ENCODE results near the gene CDH18.

CDH18 gene

DNA sequence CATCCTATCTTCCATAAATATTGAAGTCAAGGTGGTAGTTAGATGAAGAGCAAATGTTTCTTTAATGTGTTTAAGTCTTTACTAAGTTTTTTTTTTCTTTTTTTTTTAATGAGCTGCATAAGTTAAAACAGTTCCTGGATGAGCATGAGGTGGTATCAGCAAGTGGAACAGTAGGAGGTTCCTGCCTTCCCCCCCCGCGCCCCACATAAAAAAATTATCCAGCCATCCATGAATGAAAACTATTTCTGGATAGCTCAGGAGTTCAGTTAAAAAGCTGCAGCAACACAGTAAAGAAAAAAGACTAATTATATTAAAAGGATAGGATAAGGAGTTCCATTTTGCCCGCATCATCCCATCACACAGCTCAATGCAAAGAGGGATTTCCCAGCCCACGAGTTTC lies 349.5 kb downstream of the CDH18 start:
- TF ChIP-seq TAF1 (IDR thresholded peaks at IDR 0.05; ENCODE audit: borderline replicate concordance, insufficient read depth, low read length) (no peak), FOXP2 (optimal IDR thresholded peaks at IDR 0.05; ENCODE audit: borderline replicate concordance, extremely low read depth, extremely low read length, insufficient read depth) (no peak), POLR2AphosphoS5 (IDR thresholded peaks at IDR 0.05; ENCODE audit: low read depth, low read length) (no peak), SIN3A (IDR thresholded peaks at IDR 0.05; ENCODE audit: borderline replicate concordance, insufficient read depth, low read length) (no peak)
- TF ChIP-seq, protein P1, sequence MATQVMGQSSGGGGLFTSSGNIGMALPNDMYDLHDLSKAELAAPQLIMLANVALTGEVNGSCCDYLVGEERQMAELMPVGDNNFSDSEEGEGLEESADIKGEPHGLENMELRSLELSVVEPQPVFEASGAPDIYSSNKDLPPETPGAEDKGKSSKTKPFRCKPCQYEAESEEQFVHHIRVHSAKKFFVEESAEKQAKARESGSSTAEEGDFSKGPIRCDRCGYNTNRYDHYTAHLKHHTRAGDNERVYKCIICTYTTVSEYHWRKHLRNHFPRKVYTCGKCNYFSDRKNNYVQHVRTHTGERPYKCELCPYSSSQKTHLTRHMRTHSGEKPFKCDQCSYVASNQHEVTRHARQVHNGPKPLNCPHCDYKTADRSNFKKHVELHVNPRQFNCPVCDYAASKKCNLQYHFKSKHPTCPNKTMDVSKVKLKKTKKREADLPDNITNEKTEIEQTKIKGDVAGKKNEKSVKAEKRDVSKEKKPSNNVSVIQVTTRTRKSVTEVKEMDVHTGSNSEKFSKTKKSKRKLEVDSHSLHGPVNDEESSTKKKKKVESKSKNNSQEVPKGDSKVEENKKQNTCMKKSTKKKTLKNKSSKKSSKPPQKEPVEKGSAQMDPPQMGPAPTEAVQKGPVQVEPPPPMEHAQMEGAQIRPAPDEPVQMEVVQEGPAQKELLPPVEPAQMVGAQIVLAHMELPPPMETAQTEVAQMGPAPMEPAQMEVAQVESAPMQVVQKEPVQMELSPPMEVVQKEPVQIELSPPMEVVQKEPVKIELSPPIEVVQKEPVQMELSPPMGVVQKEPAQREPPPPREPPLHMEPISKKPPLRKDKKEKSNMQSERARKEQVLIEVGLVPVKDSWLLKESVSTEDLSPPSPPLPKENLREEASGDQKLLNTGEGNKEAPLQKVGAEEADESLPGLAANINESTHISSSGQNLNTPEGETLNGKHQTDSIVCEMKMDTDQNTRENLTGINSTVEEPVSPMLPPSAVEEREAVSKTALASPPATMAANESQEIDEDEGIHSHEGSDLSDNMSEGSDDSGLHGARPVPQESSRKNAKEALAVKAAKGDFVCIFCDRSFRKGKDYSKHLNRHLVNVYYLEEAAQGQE (IDR thresholded peaks at IDR 0.05; ENCODE audit: insufficient read depth in 1 of 2, low read depth in 2 of 2, low read length in 2 of 2) = no peak

DNA sequence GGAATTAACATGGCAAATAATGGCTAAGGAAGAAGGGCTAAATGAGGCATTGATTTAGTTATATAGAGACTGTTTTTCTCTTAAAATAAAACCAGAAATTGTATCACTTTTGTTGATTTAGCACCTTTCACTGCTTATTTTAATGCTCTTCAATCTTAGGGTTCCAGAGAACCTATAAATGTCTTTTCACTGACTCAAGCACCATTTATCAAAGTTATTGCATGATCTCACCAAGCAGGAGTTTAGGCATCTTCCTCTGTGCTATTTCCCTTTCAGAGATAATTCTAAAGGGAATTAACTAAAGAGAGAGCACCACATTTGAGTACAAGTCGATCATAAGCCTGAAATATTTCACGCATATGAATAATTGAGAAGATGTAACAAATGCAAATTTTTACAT lies 357.1 kb downstream of the CDH18 start:
- no peak for TF ChIP-seq TAF1 (IDR thresholded peaks at IDR 0.05; ENCODE audit: borderline replicate concordance, insufficient read depth, low read length)
- TF ChIP-seq FOXP2 (optimal IDR thresholded peaks at IDR 0.05; ENCODE audit: borderline replicate concordance, extremely low read depth, extremely low read length, insufficient read depth) = no peak
- TF ChIP-seq, protein P1 (IDR thresholded peaks at IDR 0.05; ENCODE audit: insufficient read depth in 1 of 2, low read depth in 2 of 2, low read length in 2 of 2) = no peak
- TF ChIP-seq SIN3A (IDR thresholded peaks at IDR 0.05; ENCODE audit: borderline replicate concordance, insufficient read depth, low read length) = no peak
- TF ChIP-seq POLR2AphosphoS5 (IDR thresholded peaks at IDR 0.05; ENCODE audit: low read depth, low read length) = no peak

DNA sequence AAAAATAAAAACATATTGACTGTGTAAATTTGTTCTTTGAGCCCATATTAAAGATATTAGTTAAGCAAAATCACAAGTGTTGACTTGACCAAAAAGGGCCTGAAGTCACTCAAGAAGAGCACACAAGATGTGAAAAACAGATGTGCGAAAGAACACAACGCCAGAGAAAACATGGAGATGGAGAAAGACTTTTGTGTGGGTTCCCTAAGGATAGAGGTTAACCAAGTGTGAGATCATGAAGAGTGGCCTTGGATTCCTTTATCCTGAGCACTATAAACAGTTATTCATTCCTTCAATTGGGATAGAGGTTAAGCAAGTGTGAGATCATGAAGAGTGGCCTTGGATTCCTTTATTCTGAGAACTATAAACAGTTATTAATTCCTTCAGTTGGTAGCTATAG lies 361.8 kb downstream of the CDH18 start:
- TF ChIP-seq, protein P1 (IDR thresholded peaks at IDR 0.05; ENCODE audit: insufficient read depth in 1 of 2, low read depth in 2 of 2, low read length in 2 of 2) = no peak
- TF ChIP-seq SIN3A (IDR thresholded peaks at IDR 0.05; ENCODE audit: borderline replicate concordance, insufficient read depth, low read length) (no peak), TAF1 (IDR thresholded peaks at IDR 0.05; ENCODE audit: borderline replicate concordance, insufficient read depth, low read length) (no peak), POLR2AphosphoS5 (IDR thresholded peaks at IDR 0.05; ENCODE audit: low read depth, low read length) (no peak), FOXP2 (optimal IDR thresholded peaks at IDR 0.05; ENCODE audit: borderline replicate concordance, extremely low read depth, extremely low read length, insufficient read depth) (no peak)

DNA sequence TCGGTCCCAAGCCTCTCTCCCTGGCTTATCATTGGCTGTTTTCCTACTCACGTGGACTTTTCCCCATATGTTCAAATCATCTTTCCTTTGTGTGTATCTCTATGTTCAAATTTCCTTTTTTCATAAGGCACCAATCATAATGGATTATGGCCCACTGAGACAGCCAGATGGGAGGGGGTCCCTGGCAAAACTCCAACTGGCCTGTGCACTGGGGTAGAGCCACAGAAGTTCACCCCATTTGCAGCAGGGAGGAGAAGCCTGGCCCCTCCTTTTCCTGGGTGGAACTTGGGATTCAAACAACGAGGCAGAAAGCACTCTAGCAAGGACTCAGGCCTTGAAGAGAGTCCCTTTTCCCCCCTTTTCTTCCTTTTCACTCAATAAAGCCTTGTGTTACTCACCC lies 362.4 kb downstream of the CDH18 start:
- TF ChIP-seq, protein P1 (IDR thresholded peaks at IDR 0.05; ENCODE audit: insufficient read depth in 1 of 2, low read depth in 2 of 2, low read length in 2 of 2) = no peak
- no peak for TF ChIP-seq FOXP2 (optimal IDR thresholded peaks at IDR 0.05; ENCODE audit: borderline replicate concordance, extremely low read depth, extremely low read length, insufficient read depth)
- no peak for TF ChIP-seq SIN3A (IDR thresholded peaks at IDR 0.05; ENCODE audit: borderline replicate concordance, insufficient read depth, low read length)
- TF ChIP-seq TAF1 (IDR thresholded peaks at IDR 0.05; ENCODE audit: borderline replicate concordance, insufficient read depth, low read length) = no peak
- TF ChIP-seq POLR2AphosphoS5 (IDR thresholded peaks at IDR 0.05; ENCODE audit: low read depth, low read length) = no peak

DNA sequence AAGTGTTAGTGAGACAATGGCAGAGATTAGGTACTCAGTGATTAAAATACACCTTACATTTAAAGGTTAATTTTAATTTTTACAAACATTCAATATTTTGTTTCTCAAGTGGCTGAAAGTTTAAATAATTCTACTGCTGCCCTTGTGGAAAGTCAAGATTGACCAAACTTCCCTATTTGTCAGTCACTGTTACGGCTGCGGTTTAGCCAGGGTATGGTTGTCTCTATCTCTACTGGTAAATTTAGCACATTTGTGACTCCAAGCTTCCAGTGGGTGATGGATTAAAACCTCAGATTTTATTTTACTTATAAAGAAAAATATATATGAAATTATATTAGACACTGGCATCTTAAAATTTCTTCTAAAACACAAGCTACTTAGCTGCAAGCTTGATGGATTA lies 368.4 kb downstream of the CDH18 start:
- TF ChIP-seq FOXP2 (optimal IDR thresholded peaks at IDR 0.05; ENCODE audit: borderline replicate concordance, extremely low read depth, extremely low read length, insufficient read depth) (no peak), POLR2AphosphoS5 (IDR thresholded peaks at IDR 0.05; ENCODE audit: low read depth, low read length) (no peak), SIN3A (IDR thresholded peaks at IDR 0.05; ENCODE audit: borderline replicate concordance, insufficient read depth, low read length) (no peak), TAF1 (IDR thresholded peaks at IDR 0.05; ENCODE audit: borderline replicate concordance, insufficient read depth, low read length) (no peak)
- TF ChIP-seq, protein P1 (IDR thresholded peaks at IDR 0.05; ENCODE audit: insufficient read depth in 1 of 2, low read depth in 2 of 2, low read length in 2 of 2) = no peak
